Duodenal mucosa (tissue), 2 donors: Measurements from ENCODE around the gene FGFR3.

ENCODE experiments used
- H3K27ac ChIP-seq: one replicate; pipeline ENCODE4 v1.7.0; 2013; ENCODE audit warnings: low read depth, low read length
- H3K27me3 ChIP-seq, 2 donors: one replicate each; pipeline ENCODE4 v1.7.0; 2013; ENCODE audit warnings: low read length in 2 of 2, control low read depth in 1 of 2; ENCODE audit not compliant: insufficient read depth in 2 of 2, control insufficient read depth in 1 of 2
- H3K36me3 ChIP-seq, 2 donors: one replicate each; pipeline ENCODE4 v1.7.0; 2013; ENCODE audit warnings: low read length in 2 of 2, control low read depth in 1 of 2; ENCODE audit not compliant: insufficient read depth in 2 of 2, control insufficient read depth in 1 of 2
- H3K4me1 ChIP-seq, 2 donors: one replicate each; pipeline ENCODE4 v1.7.0; 2013; ENCODE audit warnings: low read length in 2 of 2, control low read depth in 1 of 2; ENCODE audit not compliant: insufficient read depth in 2 of 2, control insufficient read depth in 1 of 2
- H3K4me3 ChIP-seq, 2 donors: one replicate each; pipeline ENCODE4 v1.7.0; 2013; ENCODE audit warnings: low read length in 2 of 2, low read depth in 1 of 2
- H3K9ac ChIP-seq, 2 donors: one replicate each; pipeline ENCODE4 v1.7.0; 2013; ENCODE audit warnings: low read length in 2 of 2, low read depth in 1 of 2
- H3K9me3 ChIP-seq, 2 donors: one replicate each; pipeline ENCODE4 v1.7.0; 2013; ENCODE audit warnings: low read length in 2 of 2, control low read depth in 1 of 2; ENCODE audit not compliant: control insufficient read depth in 1 of 2

Gene FGFR3

DNA sequence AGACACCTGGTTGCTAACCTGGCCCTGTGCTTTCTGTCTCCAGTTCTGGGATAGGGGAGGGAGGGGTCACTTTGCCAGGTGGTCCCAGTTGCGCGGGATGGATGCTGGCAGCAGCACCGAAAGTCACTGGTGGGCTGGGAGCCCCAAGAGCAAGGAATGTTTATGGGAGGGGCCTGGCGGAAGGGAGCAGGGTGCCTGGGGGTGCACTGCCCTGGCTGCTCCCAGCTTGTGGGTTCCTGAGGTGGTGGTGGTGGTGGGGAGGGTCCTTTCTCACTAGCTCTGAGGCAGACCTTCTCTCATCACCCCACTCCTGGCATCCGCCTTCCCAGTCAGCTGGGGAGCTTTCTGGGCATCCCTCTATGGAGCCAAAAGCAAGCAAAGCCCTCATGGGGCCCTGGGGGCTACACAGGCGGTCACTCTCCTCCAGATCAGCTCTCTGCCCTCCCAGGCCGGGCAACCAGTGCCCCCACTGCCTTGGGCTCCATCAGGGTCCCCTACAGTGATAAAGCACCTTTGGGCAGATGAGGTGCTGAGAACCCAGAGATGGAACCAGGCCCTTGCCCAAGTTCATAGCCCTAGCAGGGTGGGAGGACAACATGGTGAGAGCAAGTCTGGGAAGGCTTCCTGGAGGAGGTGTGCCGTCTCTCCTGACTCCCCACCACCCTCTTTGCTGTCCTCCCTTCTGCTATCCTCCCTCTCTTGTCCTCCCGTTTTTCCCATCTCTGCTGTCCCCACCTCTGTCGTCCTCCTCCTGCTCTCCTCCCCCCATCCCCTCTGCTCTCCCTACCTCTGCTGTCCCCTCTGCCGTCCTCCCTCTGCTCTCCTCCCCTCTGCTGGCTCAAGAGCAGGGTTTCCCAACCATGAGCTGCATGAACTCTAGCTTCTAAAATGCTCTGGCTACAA lies 16.0 kb downstream of the FGFR3 start:
- Histone ChIP-seq H3K36me3 (peaks cover 10 to 41% of the 10 kb centered on the region in 2 donors), H3K27me3 (no peaks in the 10 kb centered on the region), H3K9ac (no peak overlapping the region), H3K4me3 (no peak overlapping the region), H3K27ac (no peak overlapping the region), H3K9me3 (no peaks in the 10 kb centered on the region), H3K4me1 (no peaks in the 10 kb centered on the region)

DNA sequence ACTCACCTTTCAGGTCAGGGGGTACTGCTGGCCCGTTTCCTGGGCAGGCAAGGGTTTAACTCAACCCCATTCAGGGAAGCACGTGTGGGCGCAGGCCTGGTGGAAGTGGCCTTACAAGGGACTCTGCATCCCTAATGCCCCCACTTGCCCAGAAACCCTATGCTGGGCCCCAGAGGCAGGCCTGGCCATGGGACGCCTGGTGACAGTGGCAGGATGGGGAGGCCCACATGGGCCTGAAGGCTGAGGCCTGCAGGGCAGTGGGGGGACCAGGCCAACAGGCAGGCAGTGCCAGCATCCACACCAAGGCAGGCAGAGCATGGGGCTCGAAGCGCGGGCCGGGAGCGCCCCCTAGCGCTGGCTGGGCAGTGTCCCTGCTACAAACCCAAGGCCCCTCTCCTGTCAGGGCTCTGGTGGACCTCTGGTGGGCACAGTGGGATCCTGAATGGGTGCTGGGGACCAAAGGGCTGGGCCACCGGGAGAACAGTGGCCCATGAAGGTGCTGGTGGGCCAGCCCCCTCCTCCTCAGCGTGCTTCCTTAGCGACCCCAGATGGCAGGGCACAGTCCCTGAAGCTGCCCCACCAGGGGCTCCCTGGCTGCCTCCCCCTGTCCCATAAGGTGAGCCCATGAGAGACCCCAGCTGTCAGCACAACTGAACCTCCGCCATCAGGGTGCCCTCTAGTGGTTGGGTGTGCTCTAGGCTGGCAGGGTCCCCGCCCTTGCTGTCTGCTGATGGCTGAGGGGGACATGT lies 16.8 kb downstream of the FGFR3 start:
- H3K27ac ChIP-seq, result no peak overlapping the region
- no peak overlapping the region for H3K9ac ChIP-seq
- H3K27me3 ChIP-seq, result no peaks in the 10 kb centered on the region
- H3K9me3 ChIP-seq, result no peaks in the 10 kb centered on the region
- peaks cover 10 to 45% of the 10 kb centered on the region in 2 donors for H3K36me3 ChIP-seq
- H3K4me3 ChIP-seq, result no peak overlapping the region
- no peaks in the 10 kb centered on the region for H3K4me1 ChIP-seq

DNA sequence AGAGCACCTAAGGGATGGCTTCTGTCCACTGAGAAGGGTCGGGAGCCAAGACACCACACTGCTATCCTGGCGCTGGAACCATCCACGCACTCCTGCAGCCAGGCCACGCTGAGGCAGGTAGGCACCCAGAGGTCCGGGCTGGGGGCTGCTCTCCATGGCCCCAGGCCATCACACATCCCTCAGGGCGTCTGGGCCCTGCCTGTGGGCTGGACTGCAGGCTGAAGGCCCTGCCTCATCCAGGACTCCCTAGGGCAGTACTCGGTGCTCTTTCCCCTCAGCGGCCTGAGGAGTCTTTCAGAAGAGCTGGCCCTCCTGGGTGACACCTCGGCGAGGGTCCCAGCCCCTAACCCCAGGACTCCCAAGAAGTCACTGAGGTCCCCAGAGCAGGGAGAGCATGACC lies 17.7 kb downstream of the FGFR3 start:
- Histone ChIP-seq H3K9ac (no peak overlapping the region), H3K9me3 (no peaks in the 10 kb centered on the region), H3K4me1 (no peaks in the 10 kb centered on the region), H3K36me3 (peaks cover 15 to 46% of the 10 kb centered on the region in 2 donors), H3K4me3 (no peak overlapping the region), H3K27ac (no peak overlapping the region), H3K27me3 (no peaks in the 10 kb centered on the region)

DNA sequence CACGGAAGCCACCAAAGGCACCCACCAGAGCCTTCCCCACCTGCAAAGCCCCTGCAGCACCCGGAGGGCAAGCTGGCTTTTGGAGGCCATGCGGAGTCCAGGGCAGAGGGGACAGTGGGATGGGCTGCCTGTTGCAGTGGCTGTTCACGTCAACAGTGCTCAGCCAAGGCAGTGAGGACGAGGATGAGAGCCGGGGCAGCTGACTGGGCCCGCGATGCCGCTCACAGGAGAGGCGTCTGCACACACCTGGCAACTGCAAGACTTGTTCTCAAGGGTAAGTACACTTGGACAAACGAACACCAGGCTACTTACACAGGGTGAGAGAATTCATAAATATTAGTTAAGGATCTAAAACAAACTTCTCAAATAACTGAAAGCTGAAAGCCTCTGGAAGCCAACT lies 19.6 kb downstream of the FGFR3 start:
- Histone ChIP-seq H3K27ac (no peak overlapping the region), H3K9ac (no peak overlapping the region), H3K27me3 (no peaks in the 10 kb centered on the region), H3K36me3 (peaks cover 23 to 50% of the 10 kb centered on the region in 2 donors), H3K4me3 (no peak overlapping the region), H3K4me1 (no peaks in the 10 kb centered on the region), H3K9me3 (no peaks in the 10 kb centered on the region)

DNA sequence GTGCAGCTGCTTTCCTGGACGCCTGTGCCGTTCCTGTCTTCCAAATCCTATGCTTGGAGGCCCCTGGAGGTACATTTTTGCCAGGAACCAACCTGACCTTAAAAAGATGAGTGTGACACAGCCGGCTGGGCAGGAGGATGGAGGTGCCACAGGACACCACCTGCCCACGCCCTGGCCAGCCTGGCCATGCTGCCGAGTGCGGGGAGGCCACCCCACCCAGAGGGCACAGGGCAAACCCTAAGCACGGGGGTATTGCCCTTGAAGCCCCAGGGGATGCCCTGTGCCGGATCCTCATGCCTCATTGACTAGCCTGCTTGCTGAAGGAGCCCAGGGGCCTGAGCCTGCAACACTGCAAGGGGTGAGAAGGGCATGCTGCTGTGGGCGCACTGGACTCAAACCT lies 20.1 kb downstream of the FGFR3 start:
- peaks cover 23 to 51% of the 10 kb centered on the region in 2 donors for H3K36me3 ChIP-seq
- no peak overlapping the region for H3K4me3 ChIP-seq

DNA sequence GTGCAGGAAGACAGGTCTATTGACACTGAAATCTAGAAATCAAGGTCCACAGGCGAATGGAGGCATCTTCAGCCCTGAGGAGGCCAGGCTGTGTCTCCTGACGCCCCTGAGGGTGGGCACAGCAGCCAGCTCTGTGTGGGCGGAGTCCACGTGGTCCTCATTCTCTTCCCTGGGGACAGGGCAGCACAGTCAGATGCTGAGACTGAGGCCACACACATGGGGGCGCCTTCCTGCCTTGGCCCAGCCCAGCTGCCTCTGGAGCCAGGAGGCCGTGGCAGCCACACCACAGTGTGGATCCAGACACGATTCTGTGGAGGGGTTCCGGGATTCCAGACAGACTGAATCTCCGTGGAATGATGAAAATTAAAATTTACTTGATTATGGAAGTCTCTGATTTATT lies 20.8 kb downstream of the FGFR3 start:
- peaks cover 23 to 55% of the 10 kb centered on the region in 2 donors for H3K36me3 ChIP-seq
- H3K27me3 ChIP-seq, result no peaks in the 10 kb centered on the region
- H3K4me3 ChIP-seq, result no peak overlapping the region
- no peak overlapping the region for H3K27ac ChIP-seq
- H3K9ac ChIP-seq, result no peak overlapping the region
- H3K9me3 ChIP-seq, result no peaks in the 10 kb centered on the region
- H3K4me1 ChIP-seq, result no peaks in the 10 kb centered on the region

More for the DNA sequence above, 20.1 kb downstream of the FGFR3 start:
- Histone ChIP-seq H3K27ac (no peak overlapping the region), H3K9me3 (no peaks in the 10 kb centered on the region), H3K27me3 (no peaks in the 10 kb centered on the region), H3K9ac (no peak overlapping the region), H3K4me1 (no peaks in the 10 kb centered on the region)

DNA sequence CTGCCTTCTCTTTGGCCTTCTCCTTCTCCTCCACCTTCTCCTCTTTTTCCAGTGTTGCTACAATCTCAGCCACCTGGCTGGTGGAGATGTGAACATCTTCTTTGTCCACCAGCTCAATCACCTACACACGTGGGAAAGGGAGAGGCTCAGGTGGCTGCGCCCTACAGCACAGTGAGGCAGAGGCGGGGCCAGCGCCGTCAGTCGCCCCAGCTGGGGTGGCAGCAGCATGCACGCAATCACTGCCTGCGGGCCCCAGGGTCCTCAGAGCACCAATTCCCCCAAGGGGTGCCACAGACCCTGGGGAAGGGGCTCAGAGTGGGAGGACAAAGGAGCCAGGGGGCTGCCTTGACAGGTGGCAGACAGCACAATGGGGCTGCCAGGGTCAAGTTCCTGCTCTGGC lies 21.4 kb downstream of the FGFR3 start:
- no peak overlapping the region for H3K27ac ChIP-seq
- H3K4me1 ChIP-seq, result no peaks in the 10 kb centered on the region
- H3K27me3 ChIP-seq, result no peaks in the 10 kb centered on the region
- H3K4me3 ChIP-seq, result no peak overlapping the region
- H3K36me3 ChIP-seq, result peaks cover 29 to 61% of the 10 kb centered on the region in 2 donors
- H3K9ac ChIP-seq, result no peak overlapping the region
- H3K9me3 ChIP-seq, result no peaks in the 10 kb centered on the region

DNA sequence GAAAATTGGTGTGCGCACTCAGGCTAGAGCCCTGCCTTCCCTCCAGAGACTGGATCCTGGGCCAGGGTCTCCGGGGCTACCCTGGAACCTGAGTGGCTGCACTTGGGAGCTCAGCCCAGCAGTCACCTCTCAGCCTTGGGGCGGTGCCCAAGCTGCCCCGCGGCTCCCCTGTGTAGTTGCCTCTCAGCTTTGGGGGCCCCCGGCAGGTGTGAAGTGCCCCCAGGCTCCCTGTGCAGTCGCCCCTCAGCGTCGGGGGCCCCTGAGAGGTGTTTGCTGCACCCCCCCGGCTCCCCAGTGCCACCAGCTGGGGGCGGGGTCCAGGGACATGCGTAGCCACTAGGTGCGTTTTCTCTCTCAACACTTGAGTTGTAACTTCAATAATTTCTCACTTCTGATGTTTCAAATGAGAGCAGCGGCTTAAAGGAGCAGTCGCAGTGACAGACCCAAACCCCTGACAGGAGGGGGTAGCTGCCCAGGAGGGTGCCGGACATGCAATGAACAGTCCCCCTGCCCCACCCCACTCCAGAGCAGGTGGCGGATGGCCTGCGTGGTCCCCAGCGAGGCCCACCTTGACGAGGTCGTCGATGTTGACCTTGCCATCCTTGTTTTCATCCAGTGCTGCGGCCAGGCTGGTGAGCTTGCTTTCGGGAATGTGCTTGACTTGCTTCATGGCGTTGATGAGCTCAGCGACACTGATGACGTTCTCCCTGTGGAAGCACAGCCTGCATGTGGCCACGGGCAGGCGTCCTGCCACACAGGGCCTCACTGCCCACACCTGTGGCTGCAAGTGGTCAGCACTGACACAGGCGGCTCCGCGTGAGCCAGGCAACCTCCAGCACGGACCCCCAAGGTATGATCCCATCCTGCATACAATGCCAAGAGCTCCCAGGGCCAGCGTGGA lies 22.3 kb downstream of the FGFR3 start:
- no peak overlapping the region for H3K9ac ChIP-seq
- no peak overlapping the region for H3K4me3 ChIP-seq
- H3K9me3 ChIP-seq, result no peaks in the 10 kb centered on the region
- peaks cover 32 to 69% of the 10 kb centered on the region in 2 donors for H3K36me3 ChIP-seq
- no peak overlapping the region for H3K27ac ChIP-seq
- no peaks in the 10 kb centered on the region for H3K4me1 ChIP-seq
- no peaks in the 10 kb centered on the region for H3K27me3 ChIP-seq

DNA sequence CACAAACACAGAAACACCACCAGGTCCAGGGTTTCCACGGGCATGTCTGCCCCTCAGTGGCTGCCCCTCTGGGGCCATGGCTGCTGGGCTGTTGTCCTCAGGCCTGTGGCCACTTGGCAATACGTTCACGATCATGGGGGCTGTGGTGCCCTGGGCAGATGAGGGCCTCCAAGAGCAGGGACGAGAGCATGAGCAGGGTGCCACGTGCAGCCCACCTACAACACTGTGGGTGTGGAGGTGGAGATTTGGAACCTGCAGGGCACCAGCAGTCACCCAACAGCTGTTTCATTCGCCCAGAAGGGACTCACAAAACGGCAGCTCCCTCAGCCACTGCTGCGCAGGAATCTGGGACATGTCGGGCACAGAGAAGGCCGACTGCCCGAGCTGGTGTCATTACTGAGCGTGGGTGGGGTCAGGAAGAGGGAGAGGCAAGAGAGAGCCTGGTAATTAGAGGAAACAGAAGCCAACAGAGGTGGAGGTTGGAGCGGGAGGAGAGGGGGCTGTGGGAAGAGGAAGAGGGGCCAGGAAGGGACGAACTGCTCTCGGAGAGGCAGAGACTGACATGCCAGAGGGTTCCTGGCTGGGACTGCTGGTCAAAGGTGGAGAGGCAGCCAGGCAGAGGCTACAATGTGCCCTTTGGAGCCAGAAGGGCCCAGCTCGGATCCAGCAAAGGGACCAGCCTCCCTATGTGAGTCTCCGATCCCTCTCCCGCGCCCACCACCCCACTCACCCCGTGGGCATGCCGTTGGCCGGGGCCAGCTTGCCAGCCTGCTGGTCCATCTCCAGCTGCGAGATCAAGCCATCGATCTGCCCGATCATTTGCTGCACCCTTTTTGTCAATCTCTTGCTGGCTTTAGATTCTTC lies 23.1 kb downstream of the FGFR3 start:
- Histone ChIP-seq H3K36me3 (peaks cover 32 to 74% of the 10 kb centered on the region in 2 donors), H3K9me3 (no peaks in the 10 kb centered on the region), H3K27me3 (no peaks in the 10 kb centered on the region), H3K9ac (no peak overlapping the region), H3K4me1 (no peaks in the 10 kb centered on the region), H3K4me3 (no peak overlapping the region), H3K27ac (no peak overlapping the region)
